Right lobe of liver (tissue), 6 donors: ENCODE data around the gene HLF. TPM values are rescaled to one million over a fixed set of nuclear protein-coding genes. Genes with fewer than 3 reads are reported as not detected.

Experiments used
- ATAC-seq, 4 donors: fragments of 200-7000 bp; cut with Tn5 transposase; one replicate each; pipeline ENCODE4 v1.9.1; 2020; ENCODE audit warnings: mild to moderate bottlenecking in 4 of 4, moderate library complexity in 4 of 4
- DNase-seq, 3 donors: peaks; one replicate each; pipeline ENCODE4 v3.0.0-alpha.2; 2020
- H3K27ac ChIP-seq, 3 donors: fragments of 200-600 bp; one replicate each; pipeline ENCODE4 v1.8.0; 2022
- H3K27me3 ChIP-seq, 2 donors: fragments of 200-600 bp; one replicate each; pipeline ENCODE4 v1.8.0; 2022
- H3K36me3 ChIP-seq, 4 donors: fragments of 200-600 bp; sonication (generic) in 1 of 4; one replicate each; pipeline versions ENCODE4 v1.5.1 to v1.8.0; 2017 to 2022; ENCODE audit warnings: control low read depth in 1 of 4
- H3K4me1 ChIP-seq, 4 donors: fragments of 200-600 bp; sonication (generic) in 1 of 4; one replicate each; pipeline versions ENCODE4 v1.5.1 to v1.8.0; 2017 to 2022; ENCODE audit warnings: control low read depth in 1 of 4
- H3K4me3 ChIP-seq, 3 donors: fragments of 200-600 bp; one replicate each; pipeline ENCODE4 v1.8.0; 2022
- H3K9me3 ChIP-seq, 4 donors: fragments of 200-600 bp; sonication (generic) in 1 of 4; one replicate each; pipeline versions ENCODE4 v1.5.1 to v1.8.0; 2017 to 2022; ENCODE audit warnings: control low read depth in 1 of 4
- POLR2A ChIP-seq: fragments of 450-650 bp; IDR thresholded peaks from one replicate; pipeline ENCODE4 v1.6.1; 2017; ENCODE audit warnings: antibody characterized with exemption, mild to moderate bottlenecking
- WGBS: methylation state at CpG from one replicate; pipeline ENCODE4 v1.1.6; 2018; ENCODE audit warnings: low coverage, low lambda C conversion rate; ENCODE audit not compliant: insufficient coverage; ENCODE audit errors: missing lambda C conversion rate; 5-methylcytosine and 5-hydroxymethylcytosine counted together
- intact Hi-C, 2 donors: fragments of 100-400 bp; cut with DNase I; formaldehyde crosslinking; loops; one replicate each; pipeline versions ENCODE4 v1.11.2 to v1.14.1; 2022
- total RNA-seq, 6 experiments: library from RNA; depleted of rRNA in 2 of 6; stranded (reverse); fragments of >200 nt in 2 of 6; fragmentation: NEBNext Ultra II Directional in 3 of 6; extraction: Animal tissue kit (Norgen Biotek cat#: 25700) in 3 of 6; gene quantifications; one replicate each; pipeline versions ENCODE4 v1.1.0 to v1.2.4, GENCODE V29; 2016 to 2023
- TF ChIP-seq, protein P1 (sequence below), 4 donors: fragments of 200-600 bp in 3 of 4; fragments of 450-650 bp in 1 of 4; IDR thresholded peaks; one replicate each; pipeline versions ENCODE4 v1.5.1 to v1.8.0; 2016 to 2022; ENCODE audit warnings: antibody characterized with exemption in 4 of 4, mild to moderate bottlenecking in 2 of 4
- donor health status: DM: no; HTN: yes; CAD: no.
- donor health status: DM: no; HTN: no; CAD: no.
- donor health status: DM: no; HTN: no; CAD: no.
- donor health status: DM: no; HTN: yes; CAD: no.
- donor health status: DM: no; HTN: yes; CAD: no.

The HLF gene
- total RNA-seq, 6 experiments from 2014 or later = 16.4 to 96.9 (median 42.6) TPM

- no peaks in the 10 kb centered on the region for H3K36me3 ChIP-seq
- H3K9me3 ChIP-seq = no peaks in the 10 kb centered on the region
- TF ChIP-seq, protein P1, sequence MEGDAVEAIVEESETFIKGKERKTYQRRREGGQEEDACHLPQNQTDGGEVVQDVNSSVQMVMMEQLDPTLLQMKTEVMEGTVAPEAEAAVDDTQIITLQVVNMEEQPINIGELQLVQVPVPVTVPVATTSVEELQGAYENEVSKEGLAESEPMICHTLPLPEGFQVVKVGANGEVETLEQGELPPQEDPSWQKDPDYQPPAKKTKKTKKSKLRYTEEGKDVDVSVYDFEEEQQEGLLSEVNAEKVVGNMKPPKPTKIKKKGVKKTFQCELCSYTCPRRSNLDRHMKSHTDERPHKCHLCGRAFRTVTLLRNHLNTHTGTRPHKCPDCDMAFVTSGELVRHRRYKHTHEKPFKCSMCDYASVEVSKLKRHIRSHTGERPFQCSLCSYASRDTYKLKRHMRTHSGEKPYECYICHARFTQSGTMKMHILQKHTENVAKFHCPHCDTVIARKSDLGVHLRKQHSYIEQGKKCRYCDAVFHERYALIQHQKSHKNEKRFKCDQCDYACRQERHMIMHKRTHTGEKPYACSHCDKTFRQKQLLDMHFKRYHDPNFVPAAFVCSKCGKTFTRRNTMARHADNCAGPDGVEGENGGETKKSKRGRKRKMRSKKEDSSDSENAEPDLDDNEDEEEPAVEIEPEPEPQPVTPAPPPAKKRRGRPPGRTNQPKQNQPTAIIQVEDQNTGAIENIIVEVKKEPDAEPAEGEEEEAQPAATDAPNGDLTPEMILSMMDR (IDR thresholded peaks at IDR 0.05) = no peak
- no peak for TF ChIP-seq POLR2A
- no peak overlapping the region for H3K27ac ChIP-seq
- H3K4me1 ChIP-seq = no peaks in the 10 kb centered on the region
- H3K27me3 ChIP-seq = no peaks in the 10 kb centered on the region
- ATAC-seq (no peak), DNase-seq (no peak)
- intact Hi-C loops = no loop called here
- H3K4me3 ChIP-seq = no peak overlapping the region
Observed at GRCh38 chr17:55360971-55361370, 96.2 kb downstream of the HLF start.

DNA sequence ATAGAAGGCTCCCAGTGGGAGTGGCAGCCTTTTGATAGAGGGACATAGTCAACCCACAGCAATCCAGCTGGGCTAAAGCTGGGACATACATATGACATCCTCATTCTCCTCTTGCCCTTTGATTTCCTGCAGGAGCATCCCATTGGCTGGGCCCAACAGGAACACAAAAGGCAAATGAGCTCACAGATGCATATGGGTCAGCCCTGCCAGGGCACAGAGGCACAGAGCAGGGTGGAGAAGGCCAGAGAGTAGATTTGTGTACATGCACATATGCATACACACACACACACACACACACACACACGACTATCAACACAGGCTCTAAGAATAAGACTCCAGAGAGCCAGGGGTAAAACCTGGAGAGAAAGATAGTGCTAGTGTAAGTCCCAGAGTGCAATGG, 98.3 kb downstream of the HLF start:
- Histone ChIP-seq H3K36me3 (no peaks in the 10 kb centered on the region), H3K4me1 (no peaks in the 10 kb centered on the region), H3K27ac (no peak overlapping the region), H3K27me3 (no peaks in the 10 kb centered on the region), H3K4me3 (no peak overlapping the region), H3K9me3 (no peaks in the 10 kb centered on the region)
- WGBS = no CpG with 5 or more reads among the region's 1 CpG
- no peak for TF ChIP-seq POLR2A
- TF ChIP-seq, protein P1 (IDR thresholded peaks at IDR 0.05) = no peak
- DNase-seq = no peak
- intact Hi-C loops = no loop called here
- no peak for ATAC-seq

- ATAC-seq = no peak
- TF ChIP-seq, protein P1 (IDR thresholded peaks at IDR 0.05) = no peak
- no peak for TF ChIP-seq POLR2A
- Histone ChIP-seq H3K36me3 (no peaks in the 10 kb centered on the region), H3K9me3 (no peaks in the 10 kb centered on the region), H3K27me3 (no peaks in the 10 kb centered on the region), H3K4me3 (no peak overlapping the region), H3K4me1 (no peaks in the 10 kb centered on the region), H3K27ac (no peak overlapping the region)
- intact Hi-C loops = no loop called here
- no peak for DNase-seq
- 83% methylated on average over 1 of the region's 1 CpG for WGBS
Observed at GRCh38 chr17:55366020-55366481, 101.3 kb downstream of the HLF start.

DNA sequence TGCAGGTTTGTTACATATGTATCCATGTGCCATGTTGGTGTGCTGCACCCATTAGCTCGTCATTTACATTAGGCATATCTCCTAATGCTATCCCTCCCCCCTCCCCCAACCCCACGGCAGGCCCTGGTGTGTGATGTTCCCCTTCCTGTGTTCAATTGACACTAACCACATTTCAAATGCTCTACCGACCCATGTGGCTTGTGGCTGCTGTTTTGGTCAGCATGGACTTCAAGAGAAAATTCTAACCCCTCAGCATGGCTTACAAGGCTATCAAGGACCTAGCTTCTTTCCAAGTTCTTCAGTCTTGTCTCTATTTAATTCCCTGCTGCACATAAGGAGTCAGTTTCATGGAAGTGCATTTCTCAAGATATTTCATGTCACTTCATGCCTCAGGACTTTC, 103.9 kb downstream of the HLF start:
- TF ChIP-seq, protein P1 (IDR thresholded peaks at IDR 0.05) = no peak
- no peak for TF ChIP-seq POLR2A

More for the DNA sequence above, 103.9 kb downstream of the HLF start:
- intact Hi-C loops = no loop called here
- ATAC-seq (no peak), DNase-seq (no peak)
- 20% methylated on average over 1 of the region's 3 CpGs for WGBS
- no peak overlapping the region for H3K4me3 ChIP-seq
- no peak overlapping the region for H3K27ac ChIP-seq
- no peaks in the 10 kb centered on the region for H3K4me1 ChIP-seq
- H3K9me3 ChIP-seq = no peaks in the 10 kb centered on the region
- H3K36me3 ChIP-seq = no peaks in the 10 kb centered on the region
- no peaks in the 10 kb centered on the region for H3K27me3 ChIP-seq

Other genes with a start within 250 kb of the HLF start
- gene MMD, start 156.9 kb downstream of the HLF start, total RNA-seq = 10 to 100 TPM in 4 of 6 experiments, 1 to 10 TPM in 2; 2.8 to 17.2 (median 12.4) TPM
- not detected for gene SMIM36, start 246.5 kb downstream of the HLF start, total RNA-seq